Thoracic aorta (tissue), 2 donors: ENCODE data around the gene GNGT2. TPM values are rescaled to one million over a fixed set of nuclear protein-coding genes. Genes with fewer than 3 reads are reported as not detected.

Experiments used
- ATAC-seq: fragments of 150-250 bp; one replicate; pipeline ENCODE4 v1.8.0; 2017; ENCODE audit warnings: low read depth; ENCODE audit not compliant: insufficient number of reproducible peaks, low FRiP score
- DNase-seq: peaks from one replicate; pipeline ENCODE4 v3.0.0-alpha.2; 2020; ENCODE audit warnings: low spot score
- H3K27ac ChIP-seq, 2 donors: fragments of 200-600 bp; sonication (generic); 1 replicate in 1 of 2; 2 replicates in 1 of 2; pipeline ENCODE4 v1.5.1; 2016; ENCODE audit warnings: mild to moderate bottlenecking in 2 of 2, moderate library complexity in 2 of 2
- H3K27me3 ChIP-seq: fragments of 200-600 bp; sonication (generic); replicated peaks from 2 replicates; pipeline ENCODE4 v1.6.0; 2016; ENCODE audit warnings: mild to moderate bottlenecking; ENCODE audit not compliant: insufficient read depth
- H3K36me3 ChIP-seq: fragments of 200-600 bp; sonication (generic); one replicate; pipeline ENCODE4 v1.5.1; 2016
- H3K4me1 ChIP-seq, 2 donors: fragments of 200-600 bp; sonication (generic); 1 replicate in 1 of 2; 2 replicates in 1 of 2; pipeline versions ENCODE4 v1.5.1 to v1.6.0; 2016; ENCODE audit warnings: low read depth in 2 of 2, mild to moderate bottlenecking in 1 of 2; ENCODE audit not compliant: control insufficient read depth in 1 of 2
- H3K4me3 ChIP-seq: fragments of 200-600 bp; sonication (generic); 2 replicates; pipeline ENCODE4 v1.5.1; 2016; ENCODE audit warnings: mild to moderate bottlenecking
- H3K9me3 ChIP-seq: fragments of 200-600 bp; sonication (generic); 2 replicates; pipeline ENCODE4 v1.5.1; 2016
- total RNA-seq, 2 donors: library from RNA; depleted of rRNA; stranded (reverse); fragments of >200 nt; gene quantifications; one replicate each; pipeline versions ENCODE4 v1.1.0 to v1.2.3, GENCODE V29; 2016
- TF ChIP-seq, protein P1 (sequence below): fragments of 200-600 bp; sonication (generic); IDR thresholded peaks from one replicate; pipeline ENCODE4 v1.5.1; 2019; ENCODE audit warnings: antibody characterized with exemption

Gene GNGT2
- total RNA-seq, 2 donors from 2014 or later: 3.1 TPM; not detected in 1

- Histone ChIP-seq H3K4me1 (no peaks in the 10 kb centered on the region), H3K36me3 (no peaks in the 10 kb centered on the region), H3K4me3 (no peak overlapping the region), H3K9me3 (no peaks in the 10 kb centered on the region), H3K27me3 (no peaks in the 10 kb centered on the region), H3K27ac (no peak overlapping the region)
- DNase-seq: no peak
- ATAC-seq: no peak
- TF ChIP-seq, protein P1, sequence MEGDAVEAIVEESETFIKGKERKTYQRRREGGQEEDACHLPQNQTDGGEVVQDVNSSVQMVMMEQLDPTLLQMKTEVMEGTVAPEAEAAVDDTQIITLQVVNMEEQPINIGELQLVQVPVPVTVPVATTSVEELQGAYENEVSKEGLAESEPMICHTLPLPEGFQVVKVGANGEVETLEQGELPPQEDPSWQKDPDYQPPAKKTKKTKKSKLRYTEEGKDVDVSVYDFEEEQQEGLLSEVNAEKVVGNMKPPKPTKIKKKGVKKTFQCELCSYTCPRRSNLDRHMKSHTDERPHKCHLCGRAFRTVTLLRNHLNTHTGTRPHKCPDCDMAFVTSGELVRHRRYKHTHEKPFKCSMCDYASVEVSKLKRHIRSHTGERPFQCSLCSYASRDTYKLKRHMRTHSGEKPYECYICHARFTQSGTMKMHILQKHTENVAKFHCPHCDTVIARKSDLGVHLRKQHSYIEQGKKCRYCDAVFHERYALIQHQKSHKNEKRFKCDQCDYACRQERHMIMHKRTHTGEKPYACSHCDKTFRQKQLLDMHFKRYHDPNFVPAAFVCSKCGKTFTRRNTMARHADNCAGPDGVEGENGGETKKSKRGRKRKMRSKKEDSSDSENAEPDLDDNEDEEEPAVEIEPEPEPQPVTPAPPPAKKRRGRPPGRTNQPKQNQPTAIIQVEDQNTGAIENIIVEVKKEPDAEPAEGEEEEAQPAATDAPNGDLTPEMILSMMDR: no peak
These were observed 41.7 kb downstream of the GNGT2 start for GRCh38 chr17:49168706-49169105.

GRCh38 chr17:49165143-49165542, 45.2 kb downstream of the GNGT2 start:
- TF ChIP-seq, protein P1: no peak
- no peaks in the 10 kb centered on the region for H3K36me3 ChIP-seq
- H3K27me3 ChIP-seq: no peaks in the 10 kb centered on the region
- ATAC-seq (no peak), DNase-seq (no peak)
- no peaks in the 10 kb centered on the region for H3K4me1 ChIP-seq
- no peak overlapping the region for H3K4me3 ChIP-seq
- no peak overlapping the region for H3K27ac ChIP-seq
- H3K9me3 ChIP-seq: no peaks in the 10 kb centered on the region

GRCh38 chr17:49162866-49163265, 47.5 kb downstream of the GNGT2 start:
- TF ChIP-seq, protein P1: no peak
- H3K4me1 ChIP-seq: no peaks in the 10 kb centered on the region
- DNase-seq (no peak), ATAC-seq (no peak)
- no peaks in the 10 kb centered on the region for H3K36me3 ChIP-seq
- no peaks in the 10 kb centered on the region for H3K27me3 ChIP-seq
- no peaks in the 10 kb centered on the region for H3K9me3 ChIP-seq
- H3K4me3 ChIP-seq: no peak overlapping the region
- H3K27ac ChIP-seq: no peak overlapping the region

GRCh38 chr17:49157784-49158183, 52.6 kb downstream of the GNGT2 start:
- Histone ChIP-seq H3K9me3 (no peaks in the 10 kb centered on the region), H3K4me3 (no peak overlapping the region), H3K27me3 (no peaks in the 10 kb centered on the region), H3K36me3 (no peaks in the 10 kb centered on the region), H3K4me1 (no peaks in the 10 kb centered on the region), H3K27ac (no peak overlapping the region)
- ATAC-seq: no peak
- TF ChIP-seq, protein P1: no peak
- no peak for DNase-seq

GRCh38 chr17:49156256-49156655, 54.1 kb downstream of the GNGT2 start:
- Histone ChIP-seq H3K36me3 (no peaks in the 10 kb centered on the region), H3K27ac (no peak overlapping the region), H3K27me3 (no peaks in the 10 kb centered on the region), H3K9me3 (no peaks in the 10 kb centered on the region), H3K4me3 (no peak overlapping the region), H3K4me1 (no peaks in the 10 kb centered on the region)
- ATAC-seq (no peak), DNase-seq (no peak)
- TF ChIP-seq, protein P1: no peak

Other genes starting within 250 kb of the GNGT2 start
- not detected for gene GIP, start 242.0 kb downstream of the GNGT2 start, total RNA-seq
- under 1 TPM in 1 of 2 donors, not detected in 1; 0.07 TPM for gene IGF2BP1, start 213.2 kb downstream of the GNGT2 start, total RNA-seq
- gene B4GALNT2, start 77.8 kb downstream of the GNGT2 start, total RNA-seq: not detected
- gene ABI3, start 133 bp upstream of the GNGT2 start, total RNA-seq: 10 to 100 TPM in 1 of 2 donors, 1 to 10 TPM in 1; 8.9 to 10.8 TPM
- under 1 TPM in 1 of 2 donors, not detected in 1; 0.95 TPM for gene PHOSPHO1, start 20.2 kb upstream of the GNGT2 start, total RNA-seq
- gene ZNF652, start 151.7 kb upstream of the GNGT2 start, total RNA-seq: 10 to 100 TPM; 36.1 to 40.0 TPM
- 10 to 100 TPM; 34.4 to 55.6 TPM for gene PHB1, start 204.3 kb upstream of the GNGT2 start, total RNA-seq